GM12873 (cell line): Measurements from ENCODE around the gene SLC66A1.

Source experiments
- CTCF ChIP-seq: IDR thresholded peaks from 2 replicates; pipeline ENCODE4 v1.5.1; 2012; ENCODE audit warnings: low read depth, mild to moderate bottlenecking, moderate library complexity, low read length, control low read depth; ENCODE audit not compliant: insufficient read depth; ENCODE audit errors: missing control alignments

SLC66A1 gene

GRCh38 chr1:19371226-19372135 lies 59.4 kb downstream of the SLC66A1 start:
- no peak for TF ChIP-seq CTCF

- TF ChIP-seq CTCF = no peak
Measured at GRCh38 chr1:19372136-19372514, 60.0 kb downstream of the SLC66A1 start.

GRCh38 chr1:19372602-19373001 lies 60.5 kb downstream of the SLC66A1 start:
- no peak for TF ChIP-seq CTCF

GRCh38 chr1:19373211-19374082 lies 61.3 kb downstream of the SLC66A1 start:
- TF ChIP-seq CTCF = no peak

GRCh38 chr1:19374083-19374801 lies 62.1 kb downstream of the SLC66A1 start:
- peak; percentile 38 for TF ChIP-seq CTCF

GRCh38 chr1:19374926-19375325 lies 62.8 kb downstream of the SLC66A1 start:
- no peak for TF ChIP-seq CTCF
